ENCODE results near the gene TMEM225B. TPM values are rescaled to one million over a fixed set of nuclear protein-coding genes. Genes with fewer than 3 reads are reported as not detected.

TMEM225B gene
- total RNA-seq, 1 experiment from 2014 or later, result 0.31 TPM

- H3K27me3 ChIP-seq (ENCODE audit: control insufficient read depth, insufficient read depth, low read length), result no peaks in the 10 kb centered on the region
- peaks cover 39% of the 10 kb centered on the region for H3K36me3 ChIP-seq (ENCODE audit: control insufficient read depth, insufficient read depth, low read length)
- in situ Hi-C loops (cut with HindIII; ENCODE audit: low pct_unique_long_range_greater_than_20kb, low sequenced_read_pairs) (no loop called here), intact Hi-C loops (cut with micrococcal nuclease; ENCODE audit: unreplicated experiment) (no loop called here)
- ChIA-PET POLR2A (no interaction called here), CTCF (no interaction called here)
- no TSS peak for BruUV-seq (replicated peaks)
- TF ChIP-seq REST (IDR thresholded peaks at IDR 0.05; ENCODE audit: insufficient read depth in 1 of 2, low read depth in 2 of 2, low read length in 1 of 2), result no peak
- no peak for TF ChIP-seq TCF7L2 (IDR thresholded peaks at IDR 0.05; ENCODE audit: low read depth, low read length)
- no peak for TF ChIP-seq SIN3A (IDR thresholded peaks at IDR 0.05; ENCODE audit: borderline replicate concordance, insufficient read depth, low read depth, low read length)
- TF ChIP-seq CTCF (IDR thresholded peaks at IDR 0.05), result no peak
- TF ChIP-seq POLR2AphosphoS5 (IDR thresholded peaks at IDR 0.05; ENCODE audit: low read depth, low read length), result no peak
- ATAC-seq (no peak), DNase-seq (ENCODE audit: low read depth, low spot score) (no peak)
- H3K9me3 ChIP-seq (ENCODE audit: control insufficient read depth, insufficient read depth, low read depth, low read length), result no peaks in the 10 kb centered on the region
- H3K27ac ChIP-seq (ENCODE audit: low read length), result no peak overlapping the region; the same call in 1 of the 2 replicates
- peaks cover 30% of the 10 kb centered on the region for H3K4me1 ChIP-seq (ENCODE audit: control insufficient read depth, insufficient read depth, low read length)
- H3K4me3 ChIP-seq (ENCODE audit: low read depth in 2 of 2, low read length in 2 of 2), result no peak overlapping the region
These were observed 36.4 kb upstream of the TMEM225B start for GRCh38 chr7:99561737-99562051.

GRCh38 chr7:99562114-99562784 lies 35.8 kb upstream of the TMEM225B start:
- ATAC-seq (no peak), DNase-seq (ENCODE audit: low read depth, low spot score) (no peak)
- CTCF ChIA-PET, result no interaction called here
- TSS peak; percentile 11 for BruUV-seq (replicated peaks)
- Histone ChIP-seq H3K27ac (ENCODE audit: low read length) (peak overlapping the region; percentile 74), H3K9me3 (ENCODE audit: control insufficient read depth, insufficient read depth, low read depth, low read length) (no peaks in the 10 kb centered on the region), H3K4me1 (ENCODE audit: control insufficient read depth, insufficient read depth, low read length) (peaks cover 28% of the 10 kb centered on the region), H3K27me3 (ENCODE audit: control insufficient read depth, insufficient read depth, low read length) (no peaks in the 10 kb centered on the region), H3K4me3 (ENCODE audit: low read depth in 2 of 2, low read length in 2 of 2) (peak overlapping the region in 1 of 2 experiments; percentile 1; a peak in 1 of 4 replicates), H3K36me3 (ENCODE audit: control insufficient read depth, insufficient read depth, low read length) (peaks cover 39% of the 10 kb centered on the region)
- intact Hi-C loops (cut with micrococcal nuclease; ENCODE audit: unreplicated experiment) (no loop called here), in situ Hi-C loops (cut with HindIII; ENCODE audit: low pct_unique_long_range_greater_than_20kb, low sequenced_read_pairs) (no loop called here)
- TF ChIP-seq REST (IDR thresholded peaks at IDR 0.05; ENCODE audit: insufficient read depth in 1 of 2, low read depth in 2 of 2, low read length in 1 of 2), result no peak
- no peak for TF ChIP-seq POLR2AphosphoS5 (IDR thresholded peaks at IDR 0.05; ENCODE audit: low read depth, low read length)
- no peak for TF ChIP-seq SIN3A (IDR thresholded peaks at IDR 0.05; ENCODE audit: borderline replicate concordance, insufficient read depth, low read depth, low read length)
- no peak for TF ChIP-seq TCF7L2 (IDR thresholded peaks at IDR 0.05; ENCODE audit: low read depth, low read length)
- TF ChIP-seq CTCF (IDR thresholded peaks at IDR 0.05), result no peak
- POLR2A ChIA-PET, result no interaction called here

Measured in Panc1 (cell line).